ENCODE measurements around the gene CACNA2D2. TPM values are rescaled to one million over a fixed set of nuclear protein-coding genes. Genes with fewer than 3 reads are reported as not detected.

CACNA2D2 gene
- total and polyA plus RNA-seq, 2 of the 13 experiments (the other 11 are each of a cell fraction or from before 2014, with no cell fraction given) = not detected

- peak; percentile 28; the same call in 1 of the 3 replicates for ATAC-seq
- 15% methylated on average over 2 of the region's 5 CpGs for WGBS (ENCODE audit: low lambda C conversion rate)
- CTCF ChIA-PET (ENCODE audit: low intra/inter-chr PET ratio, low total read pairs) = no interaction called here
- Histone ChIP-seq H4K20me1 (ENCODE audit: insufficient read depth, low read length) (no peaks in the 10 kb centered on the region), H3K9ac (ENCODE audit: insufficient read depth, low read depth, low read length) (no peak overlapping the region), H3K4me2 (ENCODE audit: low read depth, low read length) (no peak overlapping the region), H3K27me3 (ENCODE audit: control insufficient read depth in 1 of 2, insufficient read depth in 2 of 2, low read length in 2 of 2) (peaks cover 4 to 48% of the 10 kb centered on the region in 2 experiments; a peak in 3 of 5 replicates), H3K27ac (ENCODE audit: extremely low read length, insufficient read depth, low read length) (no peak overlapping the region), H3K9me3 (ENCODE audit: low read length) (no peaks in the 10 kb centered on the region), H3K4me3 (replicated peaks in 1 of 3; ENCODE audit: insufficient read depth in 1 of 3, low read depth in 2 of 3, low read length in 3 of 3) (no peak overlapping the region), H3K4me1 (ENCODE audit: insufficient read depth, low read length) (peaks cover 16% of the 10 kb centered on the region), H3K36me3 (replicated peaks in 1 of 2; ENCODE audit: control insufficient read depth in 1 of 2, insufficient read depth in 2 of 2, low read length in 2 of 2) (no peaks in the 10 kb centered on the region), H3K79me2 (ENCODE audit: insufficient read depth, low read length) (no peaks in the 10 kb centered on the region), H2AFZ (ENCODE audit: low read length) (no peak overlapping the region)
- no peak for FAIRE-seq
- no peak for TF ChIP-seq SMARCE1 (IDR thresholded peaks at IDR 0.05; ENCODE audit: borderline replicate concordance)
- TF ChIP-seq CENPBD1 (CRISPR knock-in tag; IDR thresholded peaks at IDR 0.05; ENCODE audit: borderline replicate concordance, low read depth) = no peak
- TF ChIP-seq HOXD1 (CRISPR knock-in tag; IDR thresholded peaks at IDR 0.05) = no peak
- TF ChIP-seq ZSCAN12 (CRISPR knock-in tag; IDR thresholded peaks at IDR 0.05) = no peak
- no peak for TF ChIP-seq KLF16 (CRISPR knock-in tag; IDR thresholded peaks at IDR 0.05)
- no peak for TF ChIP-seq E2F2 (CRISPR knock-in tag; IDR thresholded peaks at IDR 0.05; ENCODE audit: borderline replicate concordance)
- TF ChIP-seq HIVEP1 (CRISPR knock-in tag; IDR thresholded peaks at IDR 0.05) = no peak
- no peak for TF ChIP-seq PRDM15 (CRISPR knock-in tag; IDR thresholded peaks at IDR 0.05)
- no peak for TF ChIP-seq U2AF1 (optimal IDR thresholded peaks at IDR 0.05; ENCODE audit: low read depth, low read length)
- no peak for TF ChIP-seq ZBTB37 (CRISPR knock-in tag; IDR thresholded peaks at IDR 0.05)
- TF ChIP-seq ZNF891 (CRISPR knock-in tag; IDR thresholded peaks at IDR 0.05) = no peak
- DNase-seq (ENCODE audit: low spot score) = no peak
- intact Hi-C loops (cut with micrococcal nuclease; ENCODE audit: unreplicated experiment) (no loop called here), in situ Hi-C loops (cut with HindIII; ENCODE audit: extremely low pct_ligation_motif_present, low pct_unique_long_range_greater_than_20kb) (no loop called here)
- no TSS peak for BruUV-seq (replicated peaks)
- POLR2A ChIA-PET = no interaction called here
Observed at GRCh38 chr3:50509715-50510114, 6.3 kb upstream of the CACNA2D2 start.

Measured in HepG2 (cell line).